ENCODE results near the gene HSCB. TPM values are rescaled to one million over a fixed set of nuclear protein-coding genes. Genes with fewer than 3 reads are reported as not detected.
A peak's percentile ranks its signal among the peaks of the same experiment; 100 is the strongest.

Gene HSCB
- total and polyA plus RNA-seq, 4 donors = 10.3 to 19.8 (median 13.3) TPM

DNA sequence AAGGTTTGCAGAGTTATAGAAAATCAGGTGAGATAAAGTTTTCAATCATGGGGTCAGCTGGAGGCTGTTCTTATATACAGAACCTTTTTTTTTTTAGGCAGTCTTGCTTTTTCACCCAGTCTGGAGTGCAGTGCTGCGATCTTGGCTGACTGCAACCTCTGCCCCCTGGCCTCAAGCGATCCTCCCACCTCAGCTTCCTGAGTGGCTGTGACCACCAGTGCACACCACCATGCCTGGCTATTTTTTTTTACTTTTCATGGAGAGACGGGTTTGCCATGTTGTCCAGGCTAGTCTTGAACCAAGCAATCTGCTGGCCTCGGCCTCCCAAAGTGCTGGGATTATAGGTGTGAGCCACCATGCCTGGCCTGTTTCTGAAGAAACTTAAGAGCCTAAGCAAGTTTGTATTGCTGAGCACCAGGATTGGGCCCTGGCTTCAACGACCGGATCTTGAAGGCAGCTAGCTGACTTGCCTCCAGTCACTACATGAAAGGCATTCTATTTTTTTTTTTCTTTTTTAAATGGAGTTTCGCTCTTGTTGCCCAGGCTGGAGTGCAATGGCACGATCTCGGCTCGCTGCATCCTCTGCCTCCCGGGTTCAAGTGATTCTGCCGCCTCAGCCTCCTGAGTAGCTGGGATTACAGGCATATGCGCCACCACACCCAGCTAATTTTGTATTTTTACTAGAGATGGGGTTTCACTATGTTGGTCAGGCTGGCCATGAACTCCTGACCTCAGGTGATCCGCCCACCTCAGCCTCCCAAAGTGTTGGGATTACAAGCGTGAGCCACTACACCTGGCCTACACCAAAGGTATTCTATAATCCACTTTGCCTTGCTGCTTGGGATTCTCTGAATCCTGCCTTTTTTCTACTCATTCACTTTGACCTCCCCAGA, 50.9 kb downstream of the HSCB start:
- TF ChIP-seq, protein P1, sequence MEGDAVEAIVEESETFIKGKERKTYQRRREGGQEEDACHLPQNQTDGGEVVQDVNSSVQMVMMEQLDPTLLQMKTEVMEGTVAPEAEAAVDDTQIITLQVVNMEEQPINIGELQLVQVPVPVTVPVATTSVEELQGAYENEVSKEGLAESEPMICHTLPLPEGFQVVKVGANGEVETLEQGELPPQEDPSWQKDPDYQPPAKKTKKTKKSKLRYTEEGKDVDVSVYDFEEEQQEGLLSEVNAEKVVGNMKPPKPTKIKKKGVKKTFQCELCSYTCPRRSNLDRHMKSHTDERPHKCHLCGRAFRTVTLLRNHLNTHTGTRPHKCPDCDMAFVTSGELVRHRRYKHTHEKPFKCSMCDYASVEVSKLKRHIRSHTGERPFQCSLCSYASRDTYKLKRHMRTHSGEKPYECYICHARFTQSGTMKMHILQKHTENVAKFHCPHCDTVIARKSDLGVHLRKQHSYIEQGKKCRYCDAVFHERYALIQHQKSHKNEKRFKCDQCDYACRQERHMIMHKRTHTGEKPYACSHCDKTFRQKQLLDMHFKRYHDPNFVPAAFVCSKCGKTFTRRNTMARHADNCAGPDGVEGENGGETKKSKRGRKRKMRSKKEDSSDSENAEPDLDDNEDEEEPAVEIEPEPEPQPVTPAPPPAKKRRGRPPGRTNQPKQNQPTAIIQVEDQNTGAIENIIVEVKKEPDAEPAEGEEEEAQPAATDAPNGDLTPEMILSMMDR (IDR thresholded peaks at IDR 0.05; ENCODE audit: control extremely low read depth, extremely low read depth) = no peak
- DNase-seq (no peak), ATAC-seq (ENCODE audit: insufficient read depth, low FRiP score) (no peak)
- Histone ChIP-seq H3K9me3 (ENCODE audit: control insufficient read depth in 4 of 4, insufficient read depth in 3 of 4, low read length in 3 of 4) (no peaks in the 10 kb centered on the region), H3K36me3 (ENCODE audit: control insufficient read depth in 4 of 4, insufficient read depth in 4 of 4, low read length in 4 of 4) (peaks cover 25 to 40% (median 37%) of the 10 kb centered on the region in 4 donors), H3K9ac (ENCODE audit: insufficient read depth in 1 of 2, low read length in 2 of 2) (no peak overlapping the region), H3K27ac (ENCODE audit: low read depth in 1 of 2, low read length in 1 of 2) (no peak overlapping the region), H3K4me3 (no peak overlapping the region), H3K27me3 (ENCODE audit: control insufficient read depth in 3 of 3, insufficient read depth in 3 of 3, low read length in 2 of 3) (no peaks in the 10 kb centered on the region), H3K4me1 (ENCODE audit: control insufficient read depth in 5 of 5, insufficient read depth in 5 of 5, low read length in 5 of 5) (peaks cover 0 to 16% (median 0%) of the 10 kb centered on the region in 5 donors)
- 73 to 84% methylated on average over 15 of the region's 15 CpGs for WGBS, 2 donors

GRCh38 chr22:28793976-28794584, 52.2 kb downstream of the HSCB start:
- TF ChIP-seq, protein P1 (IDR thresholded peaks at IDR 0.05; ENCODE audit: control extremely low read depth, extremely low read depth) = no peak
- Histone ChIP-seq H3K4me3 (no peak overlapping the region), H3K9me3 (ENCODE audit: control insufficient read depth in 4 of 4, insufficient read depth in 3 of 4, low read length in 3 of 4) (no peaks in the 10 kb centered on the region), H3K9ac (ENCODE audit: insufficient read depth in 1 of 2, low read length in 2 of 2) (no peak overlapping the region), H3K4me1 (ENCODE audit: control insufficient read depth in 5 of 5, insufficient read depth in 5 of 5, low read length in 5 of 5) (peaks cover 3 to 20% (median 4%) of the 10 kb centered on the region in 5 donors), H3K36me3 (ENCODE audit: control insufficient read depth in 4 of 4, insufficient read depth in 4 of 4, low read length in 4 of 4) (peaks cover 25 to 42% (median 35%) of the 10 kb centered on the region in 4 donors), H3K27me3 (ENCODE audit: control insufficient read depth in 3 of 3, insufficient read depth in 3 of 3, low read length in 2 of 3) (no peaks in the 10 kb centered on the region), H3K27ac (ENCODE audit: low read depth in 1 of 2, low read length in 1 of 2) (no peak overlapping the region)
- 79 to 81% methylated on average over 4 of the region's 4 CpGs for WGBS, 2 donors
- DNase-seq (no peak), ATAC-seq (ENCODE audit: insufficient read depth, low FRiP score) (no peak)

DNA sequence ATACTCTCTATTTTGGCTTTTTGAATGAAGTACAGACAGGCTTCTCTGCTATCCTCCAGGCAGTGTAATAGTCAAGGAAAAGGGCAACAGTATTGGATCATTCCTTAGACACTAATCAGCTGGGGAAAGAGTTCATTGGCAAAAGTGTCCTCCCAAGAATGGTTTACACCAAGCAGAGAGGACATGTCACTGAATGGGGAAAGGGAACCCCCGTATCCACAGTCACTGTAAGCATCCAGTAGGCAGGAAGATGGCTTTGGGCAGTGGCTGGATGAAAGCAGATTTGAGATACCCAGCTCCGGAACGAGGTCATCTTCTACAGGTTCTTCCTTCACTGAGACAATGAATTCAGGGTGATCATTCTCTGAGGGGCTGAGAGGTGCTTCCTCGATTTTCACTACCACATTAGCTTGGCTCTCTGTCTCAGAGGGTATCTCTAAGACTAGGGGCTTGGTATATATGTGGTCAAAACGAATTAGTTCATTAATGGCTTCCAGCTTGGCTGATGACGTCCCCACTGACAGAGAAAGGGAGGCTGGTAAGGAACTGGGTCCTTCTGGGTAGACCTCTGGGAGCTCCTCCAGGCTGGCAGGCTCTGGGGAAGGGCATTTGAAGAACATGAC, 53.3 kb downstream of the HSCB start:
- Histone ChIP-seq H3K27ac (ENCODE audit: low read depth in 1 of 2, low read length in 1 of 2) (peak overlapping the region in 1 of 2 donors; percentile 33), H3K36me3 (ENCODE audit: control insufficient read depth in 4 of 4, insufficient read depth in 4 of 4, low read length in 4 of 4) (peaks cover 23 to 42% (median 33%) of the 10 kb centered on the region in 4 donors), H3K4me1 (ENCODE audit: control insufficient read depth in 5 of 5, insufficient read depth in 5 of 5, low read length in 5 of 5) (peaks cover 3 to 20% (median 4%) of the 10 kb centered on the region in 5 donors)

More for the DNA sequence above, 53.3 kb downstream of the HSCB start:
- Histone ChIP-seq H3K27me3 (ENCODE audit: control insufficient read depth in 3 of 3, insufficient read depth in 3 of 3, low read length in 2 of 3) (no peaks in the 10 kb centered on the region), H3K9ac (ENCODE audit: insufficient read depth in 1 of 2, low read length in 2 of 2) (peak overlapping the region in 1 of 2 donors; percentile 9), H3K4me3 (no peak overlapping the region), H3K9me3 (ENCODE audit: control insufficient read depth in 4 of 4, insufficient read depth in 3 of 4, low read length in 3 of 4) (no peaks in the 10 kb centered on the region)
- WGBS, 2 donors = 66 to 76% methylated on average over 6 of the region's 6 CpGs
- TF ChIP-seq, protein P1 (IDR thresholded peaks at IDR 0.05; ENCODE audit: control extremely low read depth, extremely low read depth) = no peak
- no peak for ATAC-seq (ENCODE audit: insufficient read depth, low FRiP score)
- DNase-seq = no peak
